Ishikawa (cell line): Measurements from ENCODE around the gene MAMDC2.

ENCODE experiments used
- CEBPB ChIP-seq: IDR thresholded peaks from 2 replicates; pipeline ENCODE4 v1.6.1; 2012
- CREB1 ChIP-seq: IDR thresholded peaks from 2 replicates; pipeline ENCODE4 v1.6.1; 2012; ENCODE audit warnings: low read depth
- EGR1 ChIP-seq: IDR thresholded peaks from 2 replicates; pipeline ENCODE4 v1.6.1; 2012
- EP300 ChIP-seq: IDR thresholded peaks from 2 replicates; pipeline ENCODE4 v1.6.1; 2012; ENCODE audit warnings: borderline replicate concordance
- FOXM1 ChIP-seq: IDR thresholded peaks from 2 replicates; pipeline ENCODE4 v1.6.1; 2012; ENCODE audit warnings: low read depth, borderline replicate concordance
- MAX ChIP-seq: IDR thresholded peaks from 2 replicates; pipeline ENCODE4 v1.6.1; 2012
- NFIC ChIP-seq: IDR thresholded peaks from 2 replicates; pipeline ENCODE4 v1.6.1; 2012
- RAD21 ChIP-seq: IDR thresholded peaks from 2 replicates; pipeline ENCODE4 v1.6.1; 2012; ENCODE audit warnings: low read depth
- TAF1 ChIP-seq: IDR thresholded peaks from 2 replicates; pipeline ENCODE4 v1.6.1; 2012; ENCODE audit warnings: low read depth, mild to moderate bottlenecking
- TCF12 ChIP-seq: IDR thresholded peaks from 2 replicates; pipeline ENCODE4 v1.6.1; 2012; ENCODE audit warnings: low read depth
- TEAD4 ChIP-seq: IDR thresholded peaks from 2 replicates; pipeline ENCODE4 v1.6.1; 2012
- YY1 ChIP-seq: IDR thresholded peaks from 2 replicates; pipeline ENCODE4 v1.6.1; 2012; ENCODE audit warnings: low read depth
- ZBTB7A ChIP-seq: IDR thresholded peaks from 2 replicates; pipeline ENCODE4 v1.6.1; 2012; ENCODE audit warnings: low read depth
- TF ChIP-seq, protein P1 (sequence below): IDR thresholded peaks from 2 replicates; pipeline ENCODE4 v1.6.1; 2012; ENCODE audit warnings: low read depth, mild to moderate bottlenecking
- TF ChIP-seq, protein P2 (sequence below): IDR thresholded peaks from 2 replicates; pipeline ENCODE4 v1.6.1; 2012

MAMDC2 gene

GRCh38 chr9:70007831-70008230 lies 35.8 kb upstream of the MAMDC2 start:
- TF ChIP-seq EP300 (no peak), CEBPB (no peak), CREB1 (no peak), FOXM1 (no peak), YY1 (no peak), NFIC (no peak), EGR1 (no peak), RAD21 (no peak), MAX (no peak), TCF12 (no peak), ZBTB7A (no peak), TAF1 (no peak), TEAD4 (no peak)
- TF ChIP-seq, protein P1, sequence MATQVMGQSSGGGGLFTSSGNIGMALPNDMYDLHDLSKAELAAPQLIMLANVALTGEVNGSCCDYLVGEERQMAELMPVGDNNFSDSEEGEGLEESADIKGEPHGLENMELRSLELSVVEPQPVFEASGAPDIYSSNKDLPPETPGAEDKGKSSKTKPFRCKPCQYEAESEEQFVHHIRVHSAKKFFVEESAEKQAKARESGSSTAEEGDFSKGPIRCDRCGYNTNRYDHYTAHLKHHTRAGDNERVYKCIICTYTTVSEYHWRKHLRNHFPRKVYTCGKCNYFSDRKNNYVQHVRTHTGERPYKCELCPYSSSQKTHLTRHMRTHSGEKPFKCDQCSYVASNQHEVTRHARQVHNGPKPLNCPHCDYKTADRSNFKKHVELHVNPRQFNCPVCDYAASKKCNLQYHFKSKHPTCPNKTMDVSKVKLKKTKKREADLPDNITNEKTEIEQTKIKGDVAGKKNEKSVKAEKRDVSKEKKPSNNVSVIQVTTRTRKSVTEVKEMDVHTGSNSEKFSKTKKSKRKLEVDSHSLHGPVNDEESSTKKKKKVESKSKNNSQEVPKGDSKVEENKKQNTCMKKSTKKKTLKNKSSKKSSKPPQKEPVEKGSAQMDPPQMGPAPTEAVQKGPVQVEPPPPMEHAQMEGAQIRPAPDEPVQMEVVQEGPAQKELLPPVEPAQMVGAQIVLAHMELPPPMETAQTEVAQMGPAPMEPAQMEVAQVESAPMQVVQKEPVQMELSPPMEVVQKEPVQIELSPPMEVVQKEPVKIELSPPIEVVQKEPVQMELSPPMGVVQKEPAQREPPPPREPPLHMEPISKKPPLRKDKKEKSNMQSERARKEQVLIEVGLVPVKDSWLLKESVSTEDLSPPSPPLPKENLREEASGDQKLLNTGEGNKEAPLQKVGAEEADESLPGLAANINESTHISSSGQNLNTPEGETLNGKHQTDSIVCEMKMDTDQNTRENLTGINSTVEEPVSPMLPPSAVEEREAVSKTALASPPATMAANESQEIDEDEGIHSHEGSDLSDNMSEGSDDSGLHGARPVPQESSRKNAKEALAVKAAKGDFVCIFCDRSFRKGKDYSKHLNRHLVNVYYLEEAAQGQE = no peak
- TF ChIP-seq, protein P2, sequence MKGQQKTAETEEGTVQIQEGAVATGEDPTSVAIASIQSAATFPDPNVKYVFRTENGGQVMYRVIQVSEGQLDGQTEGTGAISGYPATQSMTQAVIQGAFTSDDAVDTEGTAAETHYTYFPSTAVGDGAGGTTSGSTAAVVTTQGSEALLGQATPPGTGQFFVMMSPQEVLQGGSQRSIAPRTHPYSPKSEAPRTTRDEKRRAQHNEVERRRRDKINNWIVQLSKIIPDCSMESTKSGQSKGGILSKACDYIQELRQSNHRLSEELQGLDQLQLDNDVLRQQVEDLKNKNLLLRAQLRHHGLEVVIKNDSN = no peak

GRCh38 chr9:70010015-70010414 lies 33.6 kb upstream of the MAMDC2 start:
- TF ChIP-seq YY1 (no peak), ZBTB7A (no peak), NFIC (no peak), FOXM1 (no peak), EGR1 (no peak), TCF12 (no peak), CEBPB (no peak), RAD21 (no peak), MAX (no peak), CREB1 (no peak), TEAD4 (no peak)
- TF ChIP-seq, protein P1 = no peak

- no peak for TF ChIP-seq TEAD4
- TF ChIP-seq CREB1 = no peak
- no peak for TF ChIP-seq EP300
- TF ChIP-seq, protein P1 = no peak
- TF ChIP-seq YY1 = no peak
- no peak for TF ChIP-seq TAF1
- no peak for TF ChIP-seq RAD21
- no peak for TF ChIP-seq MAX
- TF ChIP-seq NFIC = no peak
- TF ChIP-seq CEBPB = no peak
- TF ChIP-seq TCF12 = no peak
- no peak for TF ChIP-seq EGR1
- TF ChIP-seq, protein P2 = no peak
- TF ChIP-seq FOXM1 = no peak
- no peak for TF ChIP-seq ZBTB7A
These were observed 32.3 kb upstream of the MAMDC2 start for GRCh38 chr9:70011366-70011765.

- TF ChIP-seq EGR1 (no peak), CREB1 (no peak), EP300 (no peak), CEBPB (no peak), FOXM1 (no peak)
These were observed 31.1 kb upstream of the MAMDC2 start for GRCh38 chr9:70012569-70012968.
